Astrocyte (in vitro differentiated cells and primary cell): Measurements from ENCODE around the gene TRIM7. TPM values are rescaled to one million over a fixed set of nuclear protein-coding genes. Genes with fewer than 3 reads are reported as not detected.

Experiments used
- DNase-seq: peaks from one replicate; pipeline ENCODE4 v3.0.0-alpha.2; 2010; ENCODE audit warnings: low read depth
- FAIRE-seq: peaks from 2 replicates; lab custom pipeline; 2011; peaks lifted over from hg19 to GRCh38; lab: Jason Lieb, UNC
- H2AFZ ChIP-seq: 2 replicates; pipeline ENCODE4 v1.6.0; 2012; ENCODE audit warnings: low read depth, low read length, inconsistent platforms
- H3K27ac ChIP-seq: 2 replicates; pipeline ENCODE4 v1.5.1; 2011; ENCODE audit warnings: low read depth, low read length, inconsistent platforms
- H3K27me3 ChIP-seq: 2 replicates; pipeline ENCODE4 v1.6.0; 2011; ENCODE audit warnings: low read length, inconsistent platforms; ENCODE audit not compliant: insufficient read depth
- H3K36me3 ChIP-seq: 2 replicates; pipeline ENCODE4 v1.5.1; 2011; ENCODE audit warnings: low read length, inconsistent platforms; ENCODE audit not compliant: insufficient read depth
- H3K4me1 ChIP-seq: 2 replicates; pipeline ENCODE4 v1.5.1; 2011; ENCODE audit warnings: low read length, inconsistent platforms; ENCODE audit not compliant: insufficient read depth
- H3K4me2 ChIP-seq: 2 replicates; pipeline ENCODE4 v1.6.0; 2012; ENCODE audit warnings: low read length, inconsistent platforms
- H3K4me3 ChIP-seq: 2 replicates; pipeline ENCODE4 v1.5.1; 2011; ENCODE audit warnings: low read depth, mild to moderate bottlenecking, low read length, inconsistent platforms; ENCODE audit not compliant: insufficient read depth
- H3K79me2 ChIP-seq: 2 replicates; pipeline ENCODE4 v1.6.0; 2012; ENCODE audit warnings: mild to moderate bottlenecking, low read length, inconsistent platforms; ENCODE audit not compliant: insufficient read depth
- H3K9ac ChIP-seq: 2 replicates; pipeline ENCODE4 v1.6.0; 2012; ENCODE audit warnings: mild to moderate bottlenecking, low read length, inconsistent platforms
- H3K9me3 ChIP-seq: 2 replicates; pipeline ENCODE4 v1.5.1; 2012; ENCODE audit warnings: low read depth, mild to moderate bottlenecking, low read length, inconsistent platforms; ENCODE audit not compliant: insufficient read depth
- H4K20me1 ChIP-seq: 2 replicates; pipeline ENCODE4 v1.6.0; 2012; ENCODE audit warnings: low read length, inconsistent platforms; ENCODE audit not compliant: insufficient read depth
- H3K27ac Mint-ChIP-seq: one replicate; pipeline ENCODE4 v1.8.0; 2021; ENCODE audit warnings: mild to moderate bottlenecking, mixed read lengths; ENCODE audit not compliant: unreplicated experiment
- H3K27me3 Mint-ChIP-seq: one replicate; pipeline ENCODE4 v1.8.0; 2021; ENCODE audit warnings: low read depth, mixed read lengths; ENCODE audit not compliant: unreplicated experiment
- H3K36me3 Mint-ChIP-seq: one replicate; pipeline ENCODE4 v1.8.0; 2021; ENCODE audit warnings: low read depth, mixed read lengths; ENCODE audit not compliant: unreplicated experiment
- H3K4me1 Mint-ChIP-seq: one replicate; pipeline ENCODE4 v1.8.0; 2021; ENCODE audit warnings: low read depth, mixed read lengths; ENCODE audit not compliant: unreplicated experiment
- H3K4me3 Mint-ChIP-seq: one replicate; pipeline ENCODE4 v1.8.0; 2021; ENCODE audit warnings: mild to moderate bottlenecking, moderate library complexity, mixed read lengths; ENCODE audit not compliant: unreplicated experiment
- H3K9me3 Mint-ChIP-seq: one replicate; pipeline ENCODE4 v1.8.0; 2021; ENCODE audit warnings: mild to moderate bottlenecking, mixed read lengths; ENCODE audit not compliant: unreplicated experiment
- CTCF ChIP-seq: IDR thresholded peaks from 2 replicates; pipeline ENCODE4 v1.5.1; 2011; ENCODE audit warnings: low read depth, mild to moderate bottlenecking, inconsistent platforms, low read length, moderate library complexity; ENCODE audit not compliant: insufficient read depth
- EZH2 ChIP-seq: IDR thresholded peaks from 2 replicates; pipeline ENCODE4 v1.6.1; 2012; ENCODE audit warnings: mild to moderate bottlenecking, low read length, inconsistent platforms; ENCODE audit not compliant: insufficient read depth
- total RNA-seq: library from RNA; stranded (reverse); gene quantifications from 2 replicates; pipeline ENCODE4 v1.2.1, GENCODE V29; 2021

The TRIM7 gene
- total RNA-seq, 1 donor from 2014 or later, result 0.27 TPM

GRCh38 chr5:181235689-181236366, 30.8 kb upstream of the TRIM7 start:
- Mint-ChIP-seq H3K27me3 (no peaks in the 10 kb centered on the region), H3K4me3 (peak overlapping the region; percentile 45), H3K4me1 (peaks cover 19% of the 10 kb centered on the region), H3K27ac (peak overlapping the region; percentile 72), H3K36me3 (peaks cover 36% of the 10 kb centered on the region), H3K9me3 (no peaks in the 10 kb centered on the region)
- Histone ChIP-seq H3K27ac (no peak overlapping the region), H3K4me3 (no peak overlapping the region), H3K4me2 (no peak overlapping the region), H3K4me1 (peaks cover 10% of the 10 kb centered on the region), H3K9ac (no peak overlapping the region), H3K27me3 (no peaks in the 10 kb centered on the region), H3K36me3 (peaks cover 62% of the 10 kb centered on the region), H2AFZ (no peak overlapping the region), H4K20me1 (peaks cover 82% of the 10 kb centered on the region), H3K9me3 (no peaks in the 10 kb centered on the region), H3K79me2 (peaks cover 40% of the 10 kb centered on the region)
- no peak for DNase-seq
- TF ChIP-seq CTCF (no peak), EZH2 (no peak)
- no peak for FAIRE-seq

GRCh38 chr5:181235323-181235688, 30.3 kb upstream of the TRIM7 start:
- peaks cover 58% of the 10 kb centered on the region for H3K36me3 ChIP-seq
- peaks cover 35% of the 10 kb centered on the region for H3K79me2 ChIP-seq
- H3K36me3 Mint-ChIP-seq, result peaks cover 36% of the 10 kb centered on the region
- H3K9ac ChIP-seq, result no peak overlapping the region
- peak overlapping the region; percentile 72 for H3K27ac Mint-ChIP-seq
- no peak overlapping the region for H3K4me2 ChIP-seq
- no peaks in the 10 kb centered on the region for H3K27me3 Mint-ChIP-seq
- peaks cover 10% of the 10 kb centered on the region for H3K4me1 ChIP-seq
- peak overlapping the region; percentile 45 for H3K4me3 Mint-ChIP-seq
- H3K4me3 ChIP-seq, result no peak overlapping the region
- no peak overlapping the region for H2AFZ ChIP-seq
- no peak for FAIRE-seq
- H3K4me1 Mint-ChIP-seq, result peaks cover 16% of the 10 kb centered on the region
- H4K20me1 ChIP-seq, result peaks cover 77% of the 10 kb centered on the region
- H3K9me3 Mint-ChIP-seq, result no peaks in the 10 kb centered on the region
- TF ChIP-seq CTCF (no peak), EZH2 (no peak)
- no peaks in the 10 kb centered on the region for H3K9me3 ChIP-seq
- H3K27me3 ChIP-seq, result no peaks in the 10 kb centered on the region
- no peak for DNase-seq
- H3K27ac ChIP-seq, result no peak overlapping the region
